Endothelial cell of umbilical vein (primary cell): ENCODE measurements around the gene B3GALT5. TPM values are rescaled to one million over a fixed set of nuclear protein-coding genes. Genes with fewer than 3 reads are reported as not detected.

ENCODE experiments used
- BruUV-seq: library from RNA; stranded (reverse); fragments of 400-500 nt; replicated peaks from 2 replicates; lab custom pipeline; 2021; lab: Mats Ljungman, UMichigan
- CTCF ChIA-PET: fragments of 300-600, 350-600 bp; sonication (Branson Sonifier 250); formaldehyde crosslinking; loops from one replicate; lab custom pipeline; 2021; ENCODE audit warnings: antibody characterized with exemption, inconsistent platforms; lab: Charles Lee
- POLR2A ChIA-PET: fragments of 300-600, 350-600 bp; sonication (Branson Sonifier 250); formaldehyde crosslinking; loops from one replicate; lab custom pipeline; 2021; ENCODE audit warnings: antibody characterized with exemption, inconsistent platforms; lab: Charles Lee
- DNase-seq: peaks from one replicate; pipeline ENCODE4 v3.0.0-alpha.2; 2011; ENCODE audit warnings: low read depth, low spot score
- FAIRE-seq: peaks from 2 replicates; lab custom pipeline; 2011; peaks lifted over from hg19 to GRCh38; lab: Jason Lieb, UNC
- H2AFZ ChIP-seq: 2 replicates; pipeline ENCODE4 v1.6.0; 2012; ENCODE audit warnings: low read depth, low read length, control low read depth, inconsistent platforms
- H3K27ac ChIP-seq: 2 replicates; pipeline ENCODE4 v1.5.1; 2011; ENCODE audit warnings: low read depth, mild to moderate bottlenecking, control low read depth, low read length, moderate library complexity; ENCODE audit not compliant: insufficient read depth
- H3K27me3 ChIP-seq, 2 experiments: 2 replicates each; pipeline versions ENCODE4 v1.6.0 to v1.6.1; 2011; ENCODE audit warnings: low read length in 2 of 2, mixed read lengths in 1 of 2; ENCODE audit not compliant: control insufficient read depth in 2 of 2, insufficient read depth in 2 of 2
- H3K36me3 ChIP-seq, 2 experiments: 2 replicates in 1 of 2; 3 replicates in 1 of 2; pipeline ENCODE4 v1.5.1; 2011; ENCODE audit warnings: low read length in 2 of 2, mild to moderate bottlenecking in 1 of 2, moderate library complexity in 1 of 2; ENCODE audit not compliant: control insufficient read depth in 2 of 2, insufficient read depth in 2 of 2; ENCODE audit errors: extremely low read depth in 1 of 2
- H3K4me1 ChIP-seq: 3 replicates; pipeline ENCODE4 v1.5.1; 2011; ENCODE audit warnings: mild to moderate bottlenecking, low read length; ENCODE audit not compliant: control insufficient read depth, insufficient read depth; ENCODE audit errors: extremely low read depth
- H3K4me2 ChIP-seq: 2 replicates; pipeline ENCODE4 v1.6.1; 2011; ENCODE audit warnings: low read length, control low read depth, mixed read lengths; ENCODE audit not compliant: insufficient read depth
- H3K4me3 ChIP-seq, 3 experiments: fragments of 200-600 bp in 1 of 3; sonication (generic), shearing (Covaris generic) in 1 of 3; replicated peaks in 1 of 3; 2 replicates each; pipeline ENCODE4 v1.5.1; 2011 to 2016; ENCODE audit warnings: control low read depth in 3 of 3, low read length in 3 of 3, mild to moderate bottlenecking in 2 of 3, inconsistent platforms in 1 of 3, low read depth in 1 of 3, moderate library complexity in 1 of 3; ENCODE audit not compliant: insufficient read depth in 1 of 3
- H3K79me2 ChIP-seq: 2 replicates; pipeline ENCODE4 v1.6.0; 2012; ENCODE audit warnings: low read length, inconsistent platforms; ENCODE audit not compliant: control insufficient read depth, insufficient read depth
- H3K9ac ChIP-seq: replicated peaks from 2 replicates; pipeline ENCODE3; 2011; ENCODE audit warnings: low read length, control low read depth; ENCODE audit not compliant: insufficient read depth; ENCODE audit errors: extremely low read depth
- H3K9me1 ChIP-seq: replicated peaks from 3 replicates; pipeline ENCODE4 v1.6.0; 2011; ENCODE audit warnings: mild to moderate bottlenecking, low read length; ENCODE audit not compliant: control insufficient read depth, insufficient read depth; ENCODE audit errors: extremely low read depth
- H3K9me3 ChIP-seq: replicated peaks from 2 replicates; pipeline ENCODE4 v1.5.1; 2012; ENCODE audit warnings: low read length, inconsistent platforms; ENCODE audit not compliant: control insufficient read depth, insufficient read depth
- H4K20me1 ChIP-seq: replicated peaks from 2 replicates; pipeline ENCODE3; 2011; ENCODE audit warnings: mild to moderate bottlenecking, low read length; ENCODE audit not compliant: control insufficient read depth, insufficient read depth; ENCODE audit errors: extremely low read depth
- EZH2 ChIP-seq: IDR thresholded peaks from 2 replicates; pipeline ENCODE4 v1.6.1; 2012; ENCODE audit warnings: borderline replicate concordance, low read depth, mild to moderate bottlenecking, moderate library complexity, low read length, inconsistent platforms; ENCODE audit not compliant: severe bottlenecking
- FOS ChIP-seq: IDR thresholded peaks from 2 replicates; pipeline ENCODE4 v1.6.1; 2011; ENCODE audit warnings: mild to moderate bottlenecking, low read length, moderate library complexity, borderline replicate concordance; ENCODE audit not compliant: insufficient read depth
- GATA2 ChIP-seq: IDR thresholded peaks from 2 replicates; pipeline ENCODE4 v1.7.0; 2011; ENCODE audit warnings: low read depth, mild to moderate bottlenecking, moderate library complexity, mixed read lengths, low read length; ENCODE audit not compliant: insufficient read length, insufficient read depth
- JUN ChIP-seq: IDR thresholded peaks from 2 replicates; pipeline ENCODE4 v1.6.1; 2011; ENCODE audit warnings: borderline replicate concordance, low read depth; ENCODE audit not compliant: insufficient read length, insufficient read depth
- MYC ChIP-seq: IDR thresholded peaks from one replicate; pipeline ENCODE4 v1.6.1; 2011; ENCODE audit warnings: mild to moderate bottlenecking, low read depth, low read length
- POLR2A ChIP-seq: IDR thresholded peaks from 2 replicates; pipeline ENCODE4 v1.6.1; 2012; ENCODE audit warnings: low read depth, mild to moderate bottlenecking, control low read depth, low read length
- POLR2AphosphoS5 ChIP-seq: IDR thresholded peaks from 2 replicates; pipeline ENCODE4 v1.6.1; 2012; ENCODE audit warnings: low read depth, mild to moderate bottlenecking, control low read depth, low read length, moderate library complexity; ENCODE audit not compliant: insufficient read depth
- dilution Hi-C: fragments of 300-500 bp; cut with MboI; formaldehyde crosslinking; loops from one replicate; pipeline ENCODE4 v1.15.0; 2019; ENCODE audit warnings: low sequenced_read_pairs; ENCODE audit not compliant: extremely low pct_ligation_motif_present
- intact Hi-C: fragments of 100-400 bp; cut with micrococcal nuclease; formaldehyde crosslinking; loops from one replicate; pipeline ENCODE4 v1.10.0; 2022
- polyA plus RNA-seq, 4 experiments: library from polyadenylated mRNA; depleted of rRNA in 3 of 4; stranded (reverse) in 3 of 4; unstranded in 1 of 4; fragments of >200 nt; gene quantifications; 2 replicates each; pipeline versions ENCODE4 v1.2.1 to v1.2.3, GENCODE V29; 2011 to 2012; ENCODE audit warnings: missing spikeins in 1 of 4
- total RNA-seq: library from RNA; stranded (reverse); gene quantifications from 2 replicates; pipeline ENCODE4 v1.2.3, GENCODE V29; 2021
- TF ChIP-seq, protein P1 (sequence below): IDR thresholded peaks from 2 replicates; pipeline ENCODE4 v1.6.1; 2011; ENCODE audit not compliant: insufficient read depth, insufficient read length
- TF ChIP-seq, protein P2 (sequence below), 2 donors: IDR thresholded peaks; 1 replicate in 1 of 2; 2 replicates in 1 of 2; pipeline ENCODE4 v1.5.1; 2011; ENCODE audit warnings: low read length in 2 of 2, mild to moderate bottlenecking in 2 of 2, moderate library complexity in 2 of 2, control low read depth in 1 of 2, inconsistent platforms in 1 of 2, low read depth in 1 of 2; ENCODE audit not compliant: insufficient read depth in 1 of 2; ENCODE audit errors: extremely low read depth in 1 of 2

Gene B3GALT5
- total and polyA plus RNA-seq, 2 donors (not counting 3 experiments of a cell fraction or from before 2014, with no cell fraction given), result 0.04 TPM; not detected in 1

DNA sequence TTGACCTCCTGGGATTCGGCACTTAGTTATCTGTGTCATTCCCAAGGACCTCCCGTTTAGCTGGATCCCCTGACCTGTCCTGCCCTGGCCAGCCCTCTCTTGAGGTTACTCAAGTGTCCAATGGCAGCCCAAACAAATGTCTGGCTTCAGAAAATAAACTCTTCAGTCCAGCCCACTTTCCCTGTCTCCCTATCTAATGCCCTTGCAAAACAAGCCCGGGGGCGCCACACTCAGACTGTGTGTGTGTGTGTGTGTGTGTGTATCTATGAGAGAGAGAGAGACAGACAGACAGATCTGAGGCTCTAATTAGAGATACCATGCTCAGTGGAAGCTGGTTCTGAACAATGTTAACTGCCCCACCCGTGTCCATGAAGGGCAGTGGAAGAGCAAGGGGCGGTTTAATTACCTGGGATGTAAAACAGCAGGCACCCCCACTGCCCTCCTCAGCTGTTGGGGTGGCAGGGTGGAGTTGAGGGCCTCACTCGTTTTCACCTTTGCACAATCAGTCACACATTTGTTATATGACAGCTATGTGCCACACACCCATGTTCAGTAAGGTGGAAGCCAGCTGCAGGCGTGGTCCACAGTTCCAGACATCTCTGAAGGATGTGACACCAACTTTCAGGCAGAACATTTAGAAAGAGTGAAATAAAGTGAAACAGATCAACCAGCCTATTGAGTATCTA is 57.4 kb downstream of the B3GALT5 start:
- ChIA-PET CTCF (no interaction called here), POLR2A (no interaction called here)
- Histone ChIP-seq H3K9ac (no peak overlapping the region), H3K9me3 (no peaks in the 10 kb centered on the region), H2AFZ (no peak overlapping the region), H3K4me1 (no peaks in the 10 kb centered on the region), H4K20me1 (no peaks in the 10 kb centered on the region), H3K36me3 (no peaks in the 10 kb centered on the region), H3K4me2 (no peak overlapping the region), H3K27me3 (no peaks in the 10 kb centered on the region), H3K27ac (no peak overlapping the region), H3K4me3 (no peak overlapping the region), H3K79me2 (no peaks in the 10 kb centered on the region), H3K9me1 (no peaks in the 10 kb centered on the region)
- TF ChIP-seq, protein P1, sequence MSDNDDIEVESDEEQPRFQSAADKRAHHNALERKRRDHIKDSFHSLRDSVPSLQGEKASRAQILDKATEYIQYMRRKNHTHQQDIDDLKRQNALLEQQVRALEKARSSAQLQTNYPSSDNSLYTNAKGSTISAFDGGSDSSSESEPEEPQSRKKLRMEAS, result no peak
- TF ChIP-seq MYC (no peak), FOS (no peak), EZH2 (no peak), POLR2A (no peak), JUN (no peak), GATA2 (no peak), POLR2AphosphoS5 (no peak)
- TF ChIP-seq, protein P2, sequence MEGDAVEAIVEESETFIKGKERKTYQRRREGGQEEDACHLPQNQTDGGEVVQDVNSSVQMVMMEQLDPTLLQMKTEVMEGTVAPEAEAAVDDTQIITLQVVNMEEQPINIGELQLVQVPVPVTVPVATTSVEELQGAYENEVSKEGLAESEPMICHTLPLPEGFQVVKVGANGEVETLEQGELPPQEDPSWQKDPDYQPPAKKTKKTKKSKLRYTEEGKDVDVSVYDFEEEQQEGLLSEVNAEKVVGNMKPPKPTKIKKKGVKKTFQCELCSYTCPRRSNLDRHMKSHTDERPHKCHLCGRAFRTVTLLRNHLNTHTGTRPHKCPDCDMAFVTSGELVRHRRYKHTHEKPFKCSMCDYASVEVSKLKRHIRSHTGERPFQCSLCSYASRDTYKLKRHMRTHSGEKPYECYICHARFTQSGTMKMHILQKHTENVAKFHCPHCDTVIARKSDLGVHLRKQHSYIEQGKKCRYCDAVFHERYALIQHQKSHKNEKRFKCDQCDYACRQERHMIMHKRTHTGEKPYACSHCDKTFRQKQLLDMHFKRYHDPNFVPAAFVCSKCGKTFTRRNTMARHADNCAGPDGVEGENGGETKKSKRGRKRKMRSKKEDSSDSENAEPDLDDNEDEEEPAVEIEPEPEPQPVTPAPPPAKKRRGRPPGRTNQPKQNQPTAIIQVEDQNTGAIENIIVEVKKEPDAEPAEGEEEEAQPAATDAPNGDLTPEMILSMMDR (IDR thresholded peaks at IDR 0.05; ENCODE audit: extremely low read depth in 1 of 2, insufficient read depth in 1 of 2, low read depth in 1 of 2, low read length in 2 of 2), result no peak
- FAIRE-seq, result no peak
- no peak for DNase-seq
- dilution Hi-C loops (no loop called here), intact Hi-C loops (no loop called here)
- BruUV-seq, result no TSS peak
